DMS153 treated with DMSO at 0.1 percent for 48 hours (cell line): ENCODE data around the gene DRD4.

ENCODE experiments used
- DNase-seq: peaks from one replicate; lab custom pipeline; 2025; ENCODE audit not compliant: unreplicated experiment; lab: John Stamatoyannopoulos, UW

DRD4 gene

DNA sequence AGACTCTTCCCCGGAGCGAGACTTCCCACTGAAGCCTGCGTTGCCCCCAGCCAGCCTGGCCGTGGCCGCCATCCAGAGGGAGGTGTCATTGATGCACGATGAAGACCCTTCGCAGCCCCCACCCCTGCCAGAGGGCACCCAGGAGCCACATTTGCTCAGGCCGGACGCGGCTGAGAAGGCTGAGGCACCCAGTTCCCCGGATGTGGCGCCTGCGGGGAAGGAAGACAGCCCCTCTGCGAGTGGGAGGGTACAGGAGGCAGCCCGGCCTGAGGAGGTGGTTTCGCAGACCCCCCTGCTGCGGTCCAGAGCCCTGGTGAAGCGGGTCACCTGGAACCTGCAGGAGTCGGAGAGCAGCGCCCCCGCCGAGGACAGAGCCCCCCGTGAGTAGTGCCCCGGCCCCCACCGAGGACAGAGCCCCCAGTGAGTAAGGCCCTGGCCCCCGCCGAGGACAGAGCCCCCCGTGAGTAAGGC lies 27.7 kb upstream of the DRD4 start:
- no peak for DNase-seq

DNA sequence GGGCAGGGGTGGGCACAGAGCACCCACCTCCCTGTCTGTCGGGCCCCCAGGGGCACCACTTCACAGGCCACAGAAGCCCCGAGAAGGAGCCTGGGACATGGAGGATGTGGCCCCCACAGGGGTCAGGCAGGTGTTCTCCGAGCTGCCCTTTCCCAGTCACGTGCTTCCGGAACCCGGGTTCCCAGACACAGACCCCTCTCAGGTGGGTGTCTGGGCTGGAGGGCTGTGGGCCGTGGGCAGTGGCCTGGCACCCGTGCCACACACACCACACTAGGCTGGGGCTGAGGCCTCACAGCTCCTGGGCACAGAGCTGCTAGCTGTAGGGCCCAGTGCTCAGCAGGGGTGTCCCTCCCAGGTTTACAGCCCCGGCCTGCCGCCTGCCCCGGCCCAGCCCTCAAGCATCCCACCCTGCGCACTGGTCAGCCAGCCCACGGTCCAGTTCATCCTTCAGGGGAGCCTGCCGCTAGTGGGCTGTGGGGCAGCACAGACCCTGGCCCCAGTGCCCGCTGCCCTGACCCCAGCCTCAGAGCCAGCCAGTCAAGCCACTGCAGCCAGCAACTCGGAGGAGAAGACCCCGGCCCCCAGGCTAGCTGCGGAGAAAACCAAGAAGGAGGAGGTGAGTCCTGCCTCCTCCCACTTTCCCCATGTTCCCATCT lies 26.8 kb upstream of the DRD4 start:
- DNase-seq, result no peak

- no peak for DNase-seq
Observed at GRCh38 chr11:611001-611996, 25.8 kb upstream of the DRD4 start.

GRCh38 chr11:612201-612960 lies 24.7 kb upstream of the DRD4 start:
- no peak for DNase-seq

GRCh38 chr11:612961-613300 lies 24.1 kb upstream of the DRD4 start:
- no peak for DNase-seq

- DNase-seq, result peak; percentile 43
Observed at GRCh38 chr11:613369-613968, 23.6 kb upstream of the DRD4 start.

DNA sequence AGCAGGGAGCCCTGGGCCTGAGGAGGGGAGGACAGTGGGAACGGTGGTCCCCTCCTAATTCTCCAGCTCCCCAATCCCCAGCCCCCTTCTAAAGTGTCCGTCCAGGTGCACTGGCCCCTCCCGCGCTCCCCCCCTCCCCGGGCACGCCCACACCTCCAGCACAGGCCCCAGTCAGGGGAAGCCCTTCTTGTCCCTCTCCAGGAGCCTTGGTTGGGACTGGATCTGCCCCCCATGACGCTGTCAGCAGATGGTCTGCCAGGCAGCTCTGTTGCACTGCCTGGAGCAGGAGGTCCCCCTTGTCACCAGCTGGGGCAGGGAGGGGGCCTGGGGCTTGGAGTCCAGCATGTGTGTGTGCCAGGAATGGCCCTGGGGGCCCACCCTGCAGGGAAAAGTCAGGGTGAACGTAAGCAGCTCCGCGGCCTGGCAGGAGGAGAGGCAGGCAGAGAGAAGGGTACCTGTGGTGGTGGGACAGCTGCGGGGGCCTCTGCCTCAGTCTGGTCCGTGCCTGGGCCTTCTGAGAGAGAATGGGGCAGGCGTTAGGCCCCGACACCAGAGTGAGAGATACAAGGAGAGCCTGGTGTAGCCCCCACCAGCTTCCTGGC lies 22.9 kb upstream of the DRD4 start:
- DNase-seq, result no peak

- no peak for DNase-seq
Observed at GRCh38 chr11:614623-615503, 22.2 kb upstream of the DRD4 start.

DNA sequence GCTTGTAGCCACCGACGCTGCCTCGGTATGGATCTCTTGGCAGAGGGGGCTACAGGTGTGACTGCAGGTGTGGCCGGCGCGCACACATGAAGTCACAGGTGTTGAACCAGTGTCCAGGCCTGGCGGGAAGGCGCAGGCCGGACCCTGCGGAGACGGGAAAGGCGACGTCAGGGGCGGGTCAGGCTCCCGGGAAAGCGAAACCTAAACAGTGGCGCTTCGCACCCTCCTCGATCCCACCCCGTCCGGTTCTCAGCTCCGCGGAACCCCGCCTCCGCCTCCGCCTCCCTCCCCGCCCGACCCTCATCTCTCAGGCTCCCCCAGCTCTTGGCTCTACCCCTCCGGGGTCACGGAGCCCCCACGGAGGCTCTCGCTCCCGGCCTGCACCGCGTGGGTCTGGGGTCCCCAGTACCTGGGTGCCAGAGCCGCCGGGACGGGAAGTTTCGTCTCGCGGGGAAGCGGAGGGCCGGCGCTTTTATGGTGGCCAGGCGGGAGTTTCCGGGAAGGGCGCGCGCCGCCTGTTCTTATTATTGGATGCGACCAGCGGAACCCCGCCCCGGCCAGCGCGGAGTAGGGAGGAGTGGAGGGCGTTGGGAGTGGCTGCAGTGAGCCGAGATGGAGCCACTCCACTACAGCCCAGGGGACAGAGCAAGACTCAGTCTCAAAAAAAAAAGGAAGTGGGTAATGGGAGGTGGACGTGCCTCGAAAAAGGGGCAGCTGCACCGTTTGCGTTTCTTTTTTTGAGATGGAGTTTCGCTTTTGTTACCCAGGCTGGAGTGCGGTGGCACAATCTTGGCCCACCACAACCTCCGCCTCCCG lies 21.4 kb upstream of the DRD4 start, which contains the start of gene IRF7:
IRF7 (minus strand) TSS at position 447 of the 816 bp plus-strand sequence. CDS start 586 bp downstream, outside the sequence.
- peak; percentile 86 for DNase-seq

- DNase-seq, result no peak
Observed at GRCh38 chr11:616320-617198, 20.5 kb upstream of the DRD4 start.

DNA sequence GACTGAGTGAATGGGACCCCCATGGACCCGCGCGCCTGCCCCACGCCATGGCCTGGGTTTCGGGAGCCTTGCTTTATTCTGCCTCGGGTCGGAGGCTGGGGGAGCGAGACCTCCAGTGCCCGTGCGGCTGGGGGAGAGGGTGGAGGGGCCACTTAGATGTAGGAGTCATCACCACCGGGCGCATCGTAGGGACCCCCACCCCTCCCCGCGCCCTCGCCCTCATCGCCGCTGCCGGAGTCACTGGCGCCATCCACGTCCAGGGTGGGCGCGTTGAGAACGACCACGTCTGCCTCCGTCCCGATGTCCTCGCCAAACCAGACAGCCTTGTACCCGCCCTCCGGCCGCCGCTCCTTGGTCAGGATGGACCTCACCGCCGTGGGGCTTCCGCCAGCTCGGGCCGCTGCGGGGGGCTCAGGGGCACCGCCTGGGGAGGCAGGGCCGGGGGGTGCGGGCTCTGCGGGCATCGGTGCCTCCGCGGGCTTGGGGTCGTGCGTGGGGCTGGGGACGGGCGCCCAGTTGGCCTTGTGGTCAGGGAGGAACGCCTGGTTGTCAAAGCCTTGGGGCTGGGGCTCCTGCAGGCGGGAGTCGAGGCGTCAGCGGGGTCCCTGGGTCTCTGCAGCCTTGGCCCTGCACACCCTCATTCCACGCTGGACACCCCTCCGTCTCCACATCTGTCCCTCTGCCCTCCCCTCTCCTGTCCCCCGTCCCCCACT lies 19.7 kb upstream of the DRD4 start:
- DNase-seq, result no peak

- DNase-seq, result no peak
Observed at GRCh38 chr11:617912-618682, 19.0 kb upstream of the DRD4 start.

- no peak for DNase-seq
Observed at GRCh38 chr11:618856-619627, 18.0 kb upstream of the DRD4 start.

GRCh38 chr11:619628-620050 lies 17.4 kb upstream of the DRD4 start:
- DNase-seq, result no peak

GRCh38 chr11:620201-620600 lies 16.9 kb upstream of the DRD4 start:
- DNase-seq, result no peak
